HL-60 (cell line): ENCODE results near the gene PNPLA7.

Source experiments
- CTCF ChIP-seq: IDR thresholded peaks from one replicate; pipeline ENCODE4 v1.5.1; 2011; ENCODE audit warnings: low read length, control low read depth, inconsistent platforms; ENCODE audit not compliant: insufficient read depth
- GABPA ChIP-seq: IDR thresholded peaks from 2 replicates; pipeline ENCODE4 v1.6.1; 2012; ENCODE audit warnings: low read depth

- TF ChIP-seq CTCF, result no peak
- TF ChIP-seq GABPA, result no peak
Observed at GRCh38 chr9:137583347-137583746, 33.1 kb upstream of the PNPLA7 start.
